Left renal pelvis (tissue), 4 donors: Measurements from ENCODE around the gene AP3B1. TPM values are rescaled to one million over a fixed set of nuclear protein-coding genes. Genes with fewer than 3 reads are reported as not detected.
A peak's percentile ranks its signal among the peaks of the same experiment; 100 is the strongest.
"Not testable (repeated sequence)": the region's sequence is repeated elsewhere in the genome, so short reads cannot be mapped to it uniquely, and the experiment has no call there.

Experiments used
- DNase-seq, 4 donors: peaks; one replicate each; pipeline ENCODE4 v3.0.0-alpha.2; 2013; ENCODE audit warnings: low read depth in 4 of 4, low spot score in 3 of 4
- polyA plus RNA-seq, 4 donors: library from polyadenylated mRNA; unstranded; fragments of 120-200 nt; gene quantifications; one replicate each; pipeline ENCODE4 v1.2.1, GENCODE V29; 2013; ENCODE audit not compliant: insufficient read length in 4 of 4

AP3B1 gene
- polyA plus RNA-seq, 4 donors: 53.6 to 87.8 (median 72.2) TPM

- DNase-seq: no peak
Measured at GRCh38 chr5:78178356-78178755, 116.1 kb downstream of the AP3B1 start.

- not testable (repeated sequence) for DNase-seq
Measured at GRCh38 chr5:78170335-78170734, 124.2 kb downstream of the AP3B1 start.

- DNase-seq: peak in 1 of 4 donors; percentile 6
Measured at GRCh38 chr5:78162253-78162862, 132.1 kb downstream of the AP3B1 start.

- DNase-seq: no peak
Measured at GRCh38 chr5:78157001-78157400, 137.5 kb downstream of the AP3B1 start.

DNA sequence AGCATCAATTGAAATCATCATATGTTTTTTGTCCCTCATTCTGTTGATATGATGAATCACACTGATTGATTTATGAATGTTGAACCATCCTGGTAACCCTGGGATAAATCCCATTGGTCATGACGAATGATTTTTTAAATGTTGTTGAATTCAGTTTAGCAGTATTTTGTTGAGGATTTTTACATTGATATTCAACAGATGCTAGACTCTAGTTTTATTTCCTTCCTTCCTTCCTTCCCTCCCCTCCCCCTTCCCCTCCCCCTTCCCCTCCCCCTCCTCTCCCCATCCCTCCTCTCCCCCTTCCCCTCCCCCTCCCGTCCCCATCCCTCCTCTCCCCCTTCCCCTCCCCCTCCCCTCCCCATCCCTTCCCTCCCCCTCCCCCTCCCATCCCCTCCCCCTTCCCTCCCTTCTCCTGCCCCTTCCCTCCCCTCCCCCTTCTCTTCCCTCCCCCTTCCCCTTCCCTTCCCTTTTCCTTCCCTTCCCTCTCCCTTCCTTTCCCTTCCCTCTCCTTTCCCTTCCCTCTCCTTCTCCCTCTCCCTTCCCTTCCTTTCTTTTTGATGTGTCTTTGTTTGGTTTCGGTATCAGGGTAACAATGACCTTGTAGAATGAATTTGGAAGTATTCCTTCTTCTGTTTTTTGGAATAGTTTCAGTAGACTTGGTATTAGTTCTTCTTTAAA, 142.8 kb downstream of the AP3B1 start:
- no peak for DNase-seq

GRCh38 chr5:78137290-78137689, 157.2 kb downstream of the AP3B1 start:
- no peak for DNase-seq

- no peak for DNase-seq
Measured at GRCh38 chr5:78133423-78133822, 161.1 kb downstream of the AP3B1 start.

DNA sequence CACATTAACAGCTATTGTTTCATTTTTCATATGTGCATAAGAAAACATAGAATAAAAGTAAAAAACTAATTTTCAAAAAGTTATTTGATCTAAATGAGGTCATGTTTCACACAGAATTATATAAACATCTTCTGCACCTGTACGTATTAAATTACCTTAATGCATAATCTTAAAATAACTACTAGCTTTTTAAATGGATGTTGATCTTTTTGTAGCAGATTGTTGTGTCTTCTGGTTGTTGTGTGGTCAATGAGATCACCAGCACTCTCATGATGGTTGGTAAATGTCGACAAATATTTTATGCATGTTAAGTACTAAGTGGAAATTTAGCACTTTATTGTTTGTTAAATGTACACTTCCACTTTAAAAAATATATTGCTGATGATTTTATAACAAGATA, 162.0 kb downstream of the AP3B1 start:
- DNase-seq: no peak

DNA sequence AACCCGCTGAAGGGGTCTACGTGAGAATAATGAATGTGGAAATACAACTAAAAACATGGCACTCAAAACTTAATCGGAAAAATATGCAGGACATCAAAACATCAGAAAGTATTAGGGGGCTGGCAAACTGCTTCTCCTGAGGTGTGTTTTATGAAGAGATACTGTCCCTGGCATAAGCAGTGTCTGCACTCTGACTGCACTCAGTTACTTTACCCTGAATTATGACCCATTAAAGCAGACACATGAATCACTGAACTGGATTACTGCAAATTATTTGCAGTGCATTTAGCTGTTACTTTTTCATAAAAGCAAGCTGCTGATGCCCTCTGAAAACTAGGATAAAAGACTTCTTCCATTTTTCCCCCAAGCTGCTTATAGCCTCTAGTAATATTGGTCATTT, 164.9 kb downstream of the AP3B1 start:
- no peak for DNase-seq

- no peak for DNase-seq
Measured at GRCh38 chr5:78127875-78128274, 166.6 kb downstream of the AP3B1 start.

DNA sequence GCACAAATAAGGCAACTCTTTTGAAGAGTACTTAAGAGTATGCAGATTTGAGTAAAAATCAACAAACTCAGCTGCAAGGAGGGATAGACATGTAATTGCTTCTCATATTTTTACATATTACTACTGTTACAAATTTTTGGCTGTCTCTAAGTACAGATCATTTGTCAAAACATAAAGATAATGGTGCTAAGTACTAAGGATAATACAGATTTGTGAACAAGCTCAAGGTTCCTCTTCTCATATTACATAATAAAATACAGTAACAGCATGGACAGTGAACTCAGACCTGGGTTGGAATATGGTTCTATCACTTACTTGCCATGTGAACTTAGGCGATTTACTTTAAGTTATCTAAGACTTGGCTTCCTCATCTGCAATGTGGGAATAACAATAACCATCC, 168.0 kb downstream of the AP3B1 start:
- DNase-seq: no peak

- DNase-seq: no peak
Measured at GRCh38 chr5:78116167-78116566, 178.3 kb downstream of the AP3B1 start.

GRCh38 chr5:78113689-78114264, 180.7 kb downstream of the AP3B1 start:
- no peak for DNase-seq

DNA sequence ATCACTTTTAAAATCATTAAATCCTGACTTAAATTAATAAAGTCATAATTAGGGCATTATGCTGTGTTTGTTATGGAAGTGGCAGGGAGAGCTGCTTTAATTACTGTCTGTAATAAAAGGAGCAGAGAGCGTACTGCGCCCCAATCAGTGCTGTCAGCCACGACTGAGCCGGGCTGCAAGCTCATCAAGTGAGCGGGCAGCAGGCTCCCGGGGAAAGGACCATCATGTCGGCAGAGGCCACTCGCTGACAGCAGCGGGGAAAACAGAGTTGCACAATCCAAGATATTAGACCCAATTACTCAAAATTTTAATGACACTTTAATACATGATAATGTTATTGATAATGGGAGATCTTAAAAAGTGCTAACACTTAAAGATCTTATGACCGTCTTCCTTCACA, 181.6 kb downstream of the AP3B1 start:
- DNase-seq: no peak

GRCh38 chr5:78109891-78110324, 184.6 kb downstream of the AP3B1 start:
- no peak for DNase-seq

- DNase-seq: no peak
Measured at GRCh38 chr5:78108564-78108963, 185.9 kb downstream of the AP3B1 start.

DNA sequence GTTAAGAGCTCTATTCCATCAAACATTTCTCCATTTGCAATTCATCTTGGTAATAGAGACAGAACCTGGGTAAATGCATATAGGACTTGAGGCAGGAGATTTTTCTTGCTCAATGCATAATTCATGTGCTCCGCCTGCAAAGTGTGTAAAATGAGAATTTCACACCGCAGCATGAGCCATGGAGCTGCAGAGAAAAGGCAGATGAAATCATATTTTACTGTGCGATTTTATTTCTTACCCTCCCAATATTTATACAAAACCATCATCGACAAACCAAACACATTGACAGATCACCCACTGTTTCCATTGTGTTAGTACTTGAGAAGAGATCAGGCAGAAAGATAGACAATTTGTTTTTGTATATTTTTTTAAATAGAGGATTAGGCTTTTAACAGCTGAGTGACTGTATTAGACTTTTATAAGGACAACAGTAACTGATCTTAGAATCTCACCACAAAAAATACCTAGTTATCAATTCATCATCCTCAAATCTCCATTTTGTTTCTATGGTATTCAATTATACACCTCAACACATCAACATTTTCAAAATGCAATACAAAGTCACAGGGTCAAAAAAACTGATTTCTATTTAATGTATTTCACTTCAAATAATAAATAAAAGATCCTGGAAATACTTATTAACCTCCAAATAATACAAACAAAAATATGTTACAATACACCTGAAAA, 191.1 kb downstream of the AP3B1 start:
- no peak for DNase-seq

DNA sequence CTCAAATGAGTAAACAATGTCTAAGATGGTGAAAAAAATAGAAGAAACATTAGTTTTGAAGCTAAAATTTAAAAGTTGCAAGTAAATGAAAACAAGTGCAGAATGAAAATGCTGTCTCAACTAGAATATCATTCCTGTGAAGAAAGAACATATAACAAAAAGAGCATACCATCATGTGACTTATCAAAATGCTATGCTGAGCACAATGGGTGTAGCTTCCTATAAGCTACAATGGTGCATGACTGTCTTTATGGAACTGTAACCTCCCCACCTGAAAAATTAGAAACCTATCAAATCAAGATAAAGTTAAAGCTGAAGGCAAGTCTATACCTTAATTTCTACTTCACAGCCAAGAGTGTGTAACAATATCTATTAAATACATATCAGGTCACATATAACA, 192.0 kb downstream of the AP3B1 start:
- no peak for DNase-seq

GRCh38 chr5:78095125-78095524, 199.4 kb downstream of the AP3B1 start:
- DNase-seq: no peak

GRCh38 chr5:78090002-78090401, 204.5 kb downstream of the AP3B1 start:
- DNase-seq: no peak

- DNase-seq: no peak
Measured at GRCh38 chr5:78078858-78079257, 215.6 kb downstream of the AP3B1 start.
